GM18511 (cell line): ENCODE results near the gene ROR2.

Experiments used
- ATAC-seq: cut with Tn5 transposase; IDR thresholded peaks from one replicate; pipeline ENCODE4 v1.9.1; 2021; ENCODE audit warnings: mild to moderate bottlenecking, moderate library complexity; ENCODE audit not compliant: unreplicated experiment

Gene ROR2

DNA sequence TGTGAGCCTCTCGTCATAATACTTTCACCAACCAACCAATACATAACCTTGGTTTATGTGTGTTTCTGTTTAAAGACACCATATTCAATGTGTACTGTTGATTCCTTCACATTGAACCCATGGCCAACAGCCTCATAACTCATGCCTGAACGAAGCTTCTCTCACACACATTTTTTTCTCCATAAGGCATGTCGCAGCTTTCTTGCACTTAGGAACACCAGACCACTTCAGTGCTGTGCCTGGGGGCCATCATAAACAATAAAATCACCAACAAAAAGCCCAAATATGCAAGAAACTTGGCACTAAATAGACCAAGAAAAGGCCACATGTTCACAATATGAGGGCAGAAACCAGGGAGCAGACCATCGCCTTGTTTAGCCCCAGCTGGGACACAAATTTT lies 192.2 kb downstream of the ROR2 start:
- ATAC-seq, result no peak

DNA sequence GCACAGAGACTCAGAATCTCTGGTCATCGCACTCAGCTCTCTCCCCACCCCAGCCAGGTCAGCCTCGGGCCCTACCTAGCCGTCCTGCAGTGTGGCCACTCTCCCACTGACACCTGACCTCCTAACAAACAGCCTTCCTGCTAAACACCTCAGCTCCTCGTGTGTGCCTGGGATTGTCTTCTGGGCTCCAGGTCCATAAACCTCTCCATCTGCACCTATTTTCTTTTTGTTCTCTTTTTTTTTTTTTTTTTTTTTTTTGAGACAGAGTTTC lies 193.6 kb downstream of the ROR2 start:
- ATAC-seq, result no peak

DNA sequence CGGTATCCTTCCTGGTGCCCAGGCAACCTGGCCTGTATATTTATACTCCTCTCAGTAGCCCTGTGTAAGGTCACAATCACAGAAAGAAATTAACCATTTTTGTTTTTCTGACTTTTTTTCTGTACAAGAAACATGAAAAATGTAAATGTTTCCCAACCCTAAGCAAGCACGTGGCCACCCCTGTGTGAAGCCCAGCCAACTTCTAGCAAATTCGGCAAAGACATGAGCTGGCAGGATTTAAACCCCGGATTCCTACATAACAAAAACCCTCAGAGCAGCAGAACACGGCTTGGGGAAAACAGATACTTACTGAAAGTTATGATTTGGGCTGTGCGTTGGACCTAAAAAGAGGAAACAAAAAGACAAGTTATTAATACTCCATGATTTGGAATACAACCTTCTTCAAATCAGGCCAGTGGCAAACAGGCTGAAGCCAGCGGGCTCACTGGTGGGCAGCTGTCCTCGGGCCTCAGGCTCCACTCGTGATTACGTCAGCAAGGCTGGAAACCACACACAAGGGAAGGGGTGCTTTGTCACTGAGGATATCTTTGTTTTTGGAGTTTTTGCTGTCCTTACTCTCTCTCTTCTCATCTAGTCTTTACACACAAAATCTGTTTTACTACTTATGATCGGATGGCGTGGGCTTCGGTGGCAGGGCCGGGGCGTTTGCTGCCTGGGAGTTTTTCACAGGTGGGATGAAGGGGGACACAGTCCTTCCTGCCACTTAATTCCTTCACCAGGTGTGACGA lies 194.1 kb downstream of the ROR2 start:
- no peak for ATAC-seq

DNA sequence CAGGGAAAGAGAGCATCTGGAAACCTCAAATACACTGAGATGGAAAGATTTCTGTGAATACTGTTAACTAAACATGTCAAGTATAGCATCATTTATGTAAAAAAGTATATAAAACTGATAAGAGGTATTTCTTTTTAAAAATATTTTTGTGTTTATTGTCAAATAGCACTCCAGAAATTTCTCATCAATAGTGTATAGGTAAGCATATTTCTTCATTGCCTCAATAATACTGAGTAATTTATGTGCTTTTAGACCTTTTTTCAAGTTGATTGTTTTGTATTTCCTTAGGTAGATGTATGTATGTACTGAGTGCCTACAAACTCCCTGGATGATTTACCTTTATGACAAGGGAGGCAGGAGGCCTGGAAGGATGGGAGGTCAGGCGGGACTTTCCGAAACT lies 196.3 kb downstream of the ROR2 start:
- ATAC-seq, result no peak

DNA sequence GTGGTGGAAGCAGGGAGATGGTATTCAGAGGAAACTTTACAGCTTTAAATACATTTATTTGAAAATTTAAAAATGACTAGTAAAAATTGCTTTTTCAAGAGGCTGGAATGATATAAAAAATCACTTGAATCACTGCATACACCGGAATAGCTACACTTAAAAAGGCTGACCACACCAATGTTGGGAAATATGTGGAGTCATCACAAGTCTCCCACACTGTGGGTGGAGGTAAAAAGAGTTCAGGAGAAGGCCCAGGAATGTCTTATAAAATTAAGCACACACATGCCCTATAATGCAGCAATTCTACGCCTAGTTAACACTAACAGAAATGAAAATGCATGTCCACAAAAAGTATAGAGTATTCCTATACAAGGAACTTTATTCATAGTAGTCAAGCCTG lies 198.1 kb downstream of the ROR2 start:
- ATAC-seq, result no peak

DNA sequence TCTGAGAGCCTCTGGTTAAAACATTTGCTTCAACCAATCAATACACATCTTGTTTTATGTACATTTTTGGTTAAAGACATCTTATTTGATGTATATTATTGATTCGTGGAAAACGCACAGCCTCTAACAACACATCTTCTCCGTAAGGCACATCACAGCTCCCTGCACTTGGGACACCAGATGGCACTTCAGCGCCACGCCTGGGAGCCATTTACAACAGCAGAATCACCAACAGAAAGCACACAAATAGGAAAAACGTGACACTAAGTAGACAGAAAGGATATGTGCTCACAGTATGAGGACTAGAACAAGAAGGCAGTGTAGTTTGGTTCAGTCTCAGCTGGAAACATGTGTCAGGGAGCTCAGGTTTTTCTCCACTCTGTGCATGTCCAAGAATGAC lies 199.7 kb downstream of the ROR2 start:
- no peak for ATAC-seq

DNA sequence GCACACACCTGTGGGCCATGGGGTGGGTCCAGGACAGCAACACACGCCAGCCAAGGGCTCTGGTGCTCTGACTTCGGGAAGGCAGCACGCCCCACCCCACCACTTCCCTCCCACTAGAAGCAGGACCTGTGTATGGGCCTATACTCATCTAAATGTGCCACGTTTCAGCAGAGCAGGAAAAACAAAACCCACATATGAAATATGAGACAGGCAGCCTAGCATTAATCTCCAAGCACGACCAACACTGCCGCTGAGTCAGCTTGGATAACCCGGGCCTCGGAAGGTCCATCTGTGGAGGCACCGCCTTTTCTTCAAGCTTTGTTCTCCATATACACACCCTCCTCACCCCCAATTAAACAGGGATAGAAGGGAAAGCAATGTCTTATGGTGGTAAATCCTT lies 203.1 kb downstream of the ROR2 start:
- no peak for ATAC-seq

DNA sequence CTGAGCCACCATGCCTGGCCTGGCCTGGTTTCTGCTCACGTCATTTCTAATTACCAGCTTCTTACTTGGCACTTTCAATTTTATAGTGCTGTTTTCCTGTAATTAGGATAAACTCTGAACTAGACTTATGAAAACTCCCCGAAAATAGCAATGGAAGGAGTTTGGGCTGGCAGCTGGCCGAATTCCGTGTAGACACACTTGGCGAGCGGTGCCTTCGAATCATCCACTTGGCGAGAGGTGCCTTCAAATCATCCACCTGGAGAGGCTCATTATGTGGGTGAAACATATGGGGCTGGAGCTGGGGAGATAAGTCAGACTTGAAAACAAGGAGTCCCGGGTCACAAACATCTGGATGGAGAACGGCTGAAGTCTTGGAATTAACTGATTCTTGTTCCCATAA lies 203.7 kb downstream of the ROR2 start:
- ATAC-seq, result no peak

DNA sequence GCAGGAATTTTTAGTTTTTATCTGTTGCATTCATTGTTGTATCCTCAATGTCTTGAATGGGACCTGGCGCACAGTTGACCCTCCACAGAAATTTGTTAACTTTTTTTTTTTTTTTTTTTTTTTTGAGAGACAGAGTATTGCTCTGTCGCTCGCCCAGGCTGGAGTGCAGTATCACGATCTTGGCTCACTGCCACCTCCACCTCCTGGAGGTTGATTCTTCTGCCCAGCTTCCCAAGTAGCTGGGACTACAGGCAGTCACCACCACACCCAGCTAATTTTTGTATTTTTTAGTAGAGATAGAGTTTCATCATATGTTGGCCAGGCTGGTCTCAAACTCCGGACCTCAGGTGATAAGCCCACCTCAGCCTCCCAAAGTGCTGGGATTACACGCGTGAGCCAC lies 205.9 kb downstream of the ROR2 start:
- ATAC-seq, result no peak

DNA sequence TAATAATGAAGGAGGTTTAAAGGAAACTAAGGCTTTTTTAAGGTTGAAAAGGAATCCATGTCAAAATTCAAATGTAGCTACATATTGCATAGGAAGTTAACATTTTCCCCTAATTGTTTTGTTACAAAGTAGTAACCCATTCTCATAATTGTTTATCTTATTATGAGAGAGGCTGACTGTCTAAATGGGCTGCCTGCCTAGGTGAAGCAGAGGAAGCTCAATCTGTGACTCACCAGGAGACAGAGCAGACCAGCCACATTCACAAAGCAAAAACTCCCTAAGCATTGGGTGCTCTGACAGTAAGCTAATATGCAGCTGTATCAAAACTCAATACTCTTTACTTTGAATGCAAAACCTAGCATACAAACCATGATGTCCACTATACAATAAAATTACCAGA lies 208.5 kb downstream of the ROR2 start:
- no peak for ATAC-seq

DNA sequence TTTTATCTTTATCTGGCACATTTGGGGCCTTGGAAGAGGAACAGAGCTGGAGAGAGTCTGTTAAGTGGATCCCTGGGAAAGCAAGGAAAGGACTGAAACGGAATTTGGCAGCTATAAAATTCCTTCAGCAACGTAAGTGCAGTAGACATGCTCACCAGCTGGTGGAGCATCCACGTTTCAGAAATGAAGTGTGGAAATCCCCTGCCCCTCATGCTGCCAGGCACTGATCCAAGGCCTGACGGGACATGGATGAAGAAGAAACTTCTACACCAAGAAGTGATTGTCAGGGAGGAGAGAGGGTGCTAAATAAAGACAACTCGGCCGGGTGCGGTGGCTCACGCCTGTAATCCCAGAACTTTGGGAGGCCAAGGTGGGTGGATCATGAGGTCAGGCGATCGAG lies 209.3 kb downstream of the ROR2 start:
- no peak for ATAC-seq

DNA sequence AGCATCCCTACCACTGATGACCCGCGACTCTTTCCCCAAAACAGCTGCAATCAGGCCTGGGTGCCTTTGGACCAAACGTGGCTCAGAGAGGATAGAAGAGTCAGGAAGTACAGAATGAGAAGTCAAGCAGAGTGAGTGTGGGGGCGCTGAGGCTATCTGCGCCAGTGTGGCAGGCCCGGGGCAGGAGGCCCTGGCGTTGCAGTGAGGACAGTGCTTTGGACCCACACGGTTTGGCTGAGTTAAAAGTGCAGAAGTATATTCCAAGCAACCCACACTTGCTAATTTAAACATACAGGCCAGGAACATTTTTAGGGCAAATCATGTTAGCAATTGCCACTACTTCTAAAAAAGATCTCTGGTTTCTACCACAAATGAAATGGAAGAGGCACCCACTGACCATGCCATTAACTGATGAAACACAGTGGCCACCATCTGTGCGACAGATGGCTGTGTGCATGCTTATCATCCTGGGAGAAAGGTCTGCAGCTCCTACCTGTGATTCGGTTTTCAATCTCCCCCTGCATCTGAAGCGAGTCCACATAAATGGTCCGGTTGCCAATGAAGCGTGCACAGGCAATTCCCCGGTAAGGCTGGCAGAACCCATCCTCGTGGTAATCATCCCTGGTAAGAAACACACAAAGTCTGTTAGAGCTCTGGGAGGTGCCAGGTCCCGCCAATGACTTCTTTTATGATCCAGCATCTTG lies 213.0 kb downstream of the ROR2 start:
- no peak for ATAC-seq

DNA sequence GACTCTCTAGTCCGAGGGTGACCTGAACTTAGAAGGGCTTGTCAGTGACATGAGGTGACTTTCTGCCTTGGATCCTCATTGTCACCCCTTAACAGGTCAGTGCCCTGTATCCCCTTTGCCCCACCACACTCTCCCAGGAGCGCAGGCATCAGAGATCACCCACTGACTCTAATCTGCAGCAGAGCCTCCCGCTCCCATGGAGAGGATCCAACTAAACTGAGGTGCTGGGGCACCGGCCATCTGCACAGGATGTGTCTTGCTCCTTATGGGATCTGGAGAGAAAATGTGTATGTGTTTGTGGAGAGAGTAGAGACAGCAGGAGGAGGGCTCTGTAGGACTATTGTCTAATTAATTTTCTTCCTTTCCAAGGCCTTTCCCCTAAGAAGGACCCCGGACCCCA lies 213.7 kb downstream of the ROR2 start:
- no peak for ATAC-seq

DNA sequence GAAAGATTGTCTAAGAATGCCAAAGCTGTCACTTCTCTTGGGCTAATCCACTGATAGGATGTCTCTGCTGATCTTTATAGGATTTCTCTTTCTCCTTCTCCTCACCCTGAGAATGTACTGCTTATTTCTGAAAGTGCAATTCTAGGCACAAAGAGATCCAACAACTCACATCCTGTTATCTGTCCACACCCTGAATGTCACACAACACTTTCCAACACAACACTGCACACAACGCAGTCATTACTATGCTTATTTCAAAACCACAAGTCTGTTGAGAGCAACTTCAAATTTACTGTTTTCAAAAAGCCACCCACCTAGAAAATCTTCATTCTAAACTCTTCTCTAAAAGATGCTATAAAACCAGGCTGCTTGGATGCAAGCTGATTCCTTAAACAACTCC lies 215.0 kb downstream of the ROR2 start:
- ATAC-seq, result no peak

DNA sequence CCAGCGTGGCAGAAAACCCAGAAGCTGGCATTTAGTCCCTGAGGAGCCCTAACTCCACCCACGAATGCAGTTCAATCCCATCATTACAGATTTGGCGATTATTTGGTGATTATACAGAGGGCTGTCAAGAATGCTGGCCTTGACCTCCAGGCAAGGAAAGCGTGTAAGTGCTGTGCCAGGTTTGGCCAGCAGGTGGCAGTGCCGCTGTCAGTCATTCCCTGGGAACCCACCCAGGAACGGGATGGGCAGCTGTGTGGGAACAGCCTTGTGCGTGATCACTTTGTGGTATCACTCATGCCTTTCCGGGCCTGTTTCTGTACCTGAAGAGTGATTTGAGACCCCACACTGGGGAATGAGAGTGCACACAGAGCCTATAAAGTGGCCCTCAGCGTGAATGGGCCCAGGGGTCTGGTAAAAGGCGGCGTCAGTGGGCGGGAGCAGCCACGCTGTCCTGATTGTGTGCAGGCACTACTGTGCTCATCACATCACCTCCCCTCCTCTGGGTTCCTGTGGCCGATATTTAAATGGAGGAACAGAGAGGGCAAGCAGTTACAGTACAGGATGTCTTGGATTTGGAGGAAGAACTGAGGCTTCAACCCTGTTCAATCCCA lies 215.6 kb downstream of the ROR2 start:
- no peak for ATAC-seq

DNA sequence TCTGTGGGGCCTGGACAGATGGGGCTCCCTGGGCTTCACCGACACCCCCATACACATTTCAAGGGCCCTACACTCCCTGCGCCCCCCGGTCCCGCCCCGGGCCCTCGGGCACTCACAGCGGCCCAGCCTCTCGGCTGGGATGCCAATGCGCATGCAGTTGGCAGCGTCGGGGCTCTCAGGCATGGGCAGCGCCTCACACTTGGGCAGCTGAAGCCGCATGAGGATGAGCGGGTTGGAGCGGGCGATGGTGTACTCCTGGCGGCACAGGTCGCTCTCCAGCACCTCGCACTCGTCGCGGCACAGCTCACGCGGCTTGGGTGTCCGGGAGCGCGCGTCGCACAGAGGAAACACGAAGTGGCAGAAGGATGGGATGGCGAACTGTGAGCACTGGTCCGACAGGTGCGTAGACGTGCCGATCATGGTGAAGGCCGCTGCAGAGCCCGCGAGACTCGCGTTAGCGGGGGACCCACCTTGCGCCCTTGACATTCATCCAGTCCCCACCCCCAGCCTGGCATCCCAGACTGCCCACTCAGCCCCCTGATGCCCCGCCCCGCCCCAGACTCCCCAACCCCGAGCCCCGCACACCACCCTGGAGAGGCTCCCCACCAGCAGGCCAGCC lies 216.9 kb downstream of the ROR2 start:
- no peak for ATAC-seq

DNA sequence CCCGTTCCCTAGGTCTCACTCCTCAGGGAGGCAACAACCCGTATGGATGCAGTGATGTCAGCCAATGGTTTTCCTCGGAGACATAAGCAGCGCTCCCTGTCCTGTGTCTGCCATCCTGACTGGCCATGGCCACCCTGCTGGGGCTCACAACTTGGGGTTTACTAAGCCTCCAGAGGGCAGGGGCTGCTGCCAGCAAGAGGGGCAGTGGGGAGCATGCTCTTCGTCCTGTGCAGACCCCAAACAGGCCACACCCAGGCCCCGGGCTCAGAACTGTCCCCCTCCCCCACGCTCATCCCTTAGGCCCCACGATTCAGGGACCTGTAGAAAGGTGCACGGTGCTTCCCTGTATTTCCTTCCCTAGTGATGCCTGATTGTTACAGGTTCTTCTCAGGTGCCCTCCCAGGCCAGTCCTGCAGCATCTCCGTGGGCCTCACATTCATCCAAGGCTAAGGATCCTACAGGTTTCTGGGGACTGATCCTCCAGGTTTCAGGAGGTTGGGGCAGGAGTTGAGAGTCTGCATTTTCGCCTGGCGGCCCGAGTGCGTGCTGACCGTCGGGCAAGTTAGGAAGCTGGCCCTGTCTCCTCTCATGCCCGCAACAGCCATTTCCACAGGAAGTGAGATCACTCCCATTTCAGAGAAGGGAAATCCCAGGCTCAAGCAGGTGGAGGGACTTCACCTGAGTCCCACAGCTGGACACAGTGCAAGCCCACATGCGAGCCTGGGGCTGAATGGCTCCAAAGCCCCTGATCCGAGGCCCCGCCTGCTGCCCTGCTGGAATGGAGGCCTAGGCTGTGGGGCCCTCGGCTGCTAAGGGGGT lies 217.6 kb downstream of the ROR2 start:
- ATAC-seq, result no peak

DNA sequence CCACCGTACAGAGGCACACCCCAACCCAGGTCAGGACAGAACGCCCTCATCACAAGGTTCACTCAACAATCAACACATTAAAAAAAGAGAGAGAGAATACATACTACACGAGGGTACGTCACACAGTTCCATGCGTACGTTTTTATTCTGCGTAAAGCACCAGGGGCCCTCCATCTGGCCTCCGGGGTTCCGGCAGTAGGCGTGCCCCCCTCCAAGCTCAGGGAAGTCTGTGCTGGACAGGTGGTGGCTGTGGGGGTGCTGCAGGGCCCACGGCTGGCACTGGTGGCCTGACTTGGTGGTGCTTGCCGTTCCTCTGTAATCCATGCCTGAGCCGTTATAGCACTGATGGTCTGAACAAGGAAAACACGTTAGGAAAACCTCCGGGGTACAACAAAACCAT lies 219.2 kb downstream of the ROR2 start:
- ATAC-seq, result no peak

DNA sequence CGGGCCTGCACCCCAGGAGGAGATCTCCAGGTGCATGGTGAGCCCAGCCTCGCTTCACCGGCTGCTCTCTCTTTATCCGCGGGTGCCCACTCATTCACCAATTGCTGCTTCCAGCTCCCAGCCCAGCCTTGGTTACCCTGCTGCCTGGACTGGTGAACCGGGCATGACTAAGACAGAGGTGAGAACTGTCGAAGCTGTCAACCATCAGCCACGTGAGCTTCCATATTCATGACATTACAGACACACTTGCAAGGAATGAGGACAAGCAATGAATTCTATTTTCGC lies 220.5 kb downstream of the ROR2 start:
- ATAC-seq, result no peak

DNA sequence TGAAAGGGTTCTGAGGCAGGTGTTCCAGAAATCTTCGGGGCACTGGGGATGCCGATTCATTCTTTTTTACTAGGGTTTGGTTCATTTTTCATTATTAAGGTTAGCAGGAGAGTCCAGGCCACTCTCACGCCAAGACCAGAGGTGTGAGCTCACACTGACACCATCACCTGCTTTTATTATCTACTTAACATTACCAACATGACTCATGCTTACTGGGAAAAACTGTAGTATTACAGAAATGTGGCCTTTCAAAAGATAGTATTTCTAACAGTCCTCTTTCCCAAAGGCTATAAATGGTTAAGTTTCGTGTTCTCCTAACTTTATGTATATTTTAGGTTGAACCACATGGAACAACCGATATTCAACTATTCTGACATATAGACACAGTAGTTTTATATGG lies 222.1 kb downstream of the ROR2 start:
- ATAC-seq, result no peak

DNA sequence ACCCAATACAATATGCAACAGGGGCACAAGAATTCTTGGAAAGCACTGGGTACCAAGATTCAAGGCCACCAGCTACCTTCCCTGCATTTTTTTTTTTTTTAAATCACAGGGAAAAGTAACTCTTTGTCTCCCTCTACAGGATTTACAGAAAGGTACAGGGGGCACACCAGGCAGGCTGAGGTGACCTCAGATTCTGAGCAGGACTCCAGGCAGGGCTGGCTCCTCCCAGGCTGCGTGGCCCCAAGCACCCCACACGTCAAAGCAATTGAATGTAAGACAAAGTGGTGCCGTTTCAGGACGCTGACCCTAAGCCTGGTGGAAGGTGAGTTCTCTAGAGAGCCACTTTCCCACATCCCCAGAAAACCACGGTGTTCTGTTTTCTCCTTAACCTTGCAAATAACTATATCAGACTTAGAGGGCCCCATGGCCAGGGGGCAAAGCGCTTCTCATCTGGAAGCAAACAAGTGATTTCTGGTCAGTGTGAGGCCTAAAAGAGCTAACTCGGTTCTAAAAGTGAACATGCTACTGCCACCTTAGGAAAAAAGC lies 222.6 kb downstream of the ROR2 start:
- peak; percentile 65 for ATAC-seq
